ENCODE data around the gene TPBG.

TPBG gene

GRCh38 chr6:82415820-82416219 is 52.2 kb downstream of the TPBG start:
- TF ChIP-seq CTCF (IDR thresholded peaks at IDR 0.05; ENCODE audit: control insufficient read depth, insufficient read depth, low read depth, low read length, missing control alignments): no peak
- DNase-seq (ENCODE audit: low read depth): no peak
- no peak overlapping the region for H3K4me3 ChIP-seq (ENCODE audit: control insufficient read depth, low read depth, low read length)

- DNase-seq (ENCODE audit: low read depth): no peak
- no peak for TF ChIP-seq CTCF (IDR thresholded peaks at IDR 0.05; ENCODE audit: control insufficient read depth, insufficient read depth, low read depth, low read length, missing control alignments)
Measured at GRCh38 chr6:82416346-82416745, 52.7 kb downstream of the TPBG start.

More at GRCh38 chr6:82416346-82416745, 52.7 kb downstream of the TPBG start:
- no peak overlapping the region for H3K4me3 ChIP-seq (ENCODE audit: control insufficient read depth, low read depth, low read length)
